Fibroblast of mammary gland (primary cell): ENCODE results near the gene PIP5K1A.
"Not testable (repeated sequence)": the region's sequence is repeated elsewhere in the genome, so short reads cannot be mapped to it uniquely, and the experiment has no call there.

Experiments used
- DNase-seq: peaks from one replicate; pipeline ENCODE4 v3.0.0-alpha.2; 2010; ENCODE audit warnings: low read depth
- H3K4me3 ChIP-seq: 2 replicates; pipeline ENCODE4 v1.5.1; 2011; ENCODE audit warnings: low read depth, mild to moderate bottlenecking, low read length, moderate library complexity; ENCODE audit not compliant: control insufficient read depth
- TF ChIP-seq, protein P1 (sequence below): conservative IDR thresholded peaks from 2 replicates; pipeline ENCODE4 v1.5.1; 2011; ENCODE audit warnings: low read depth, low read length, inconsistent platforms; ENCODE audit not compliant: control insufficient read depth, insufficient read depth

PIP5K1A gene

DNA sequence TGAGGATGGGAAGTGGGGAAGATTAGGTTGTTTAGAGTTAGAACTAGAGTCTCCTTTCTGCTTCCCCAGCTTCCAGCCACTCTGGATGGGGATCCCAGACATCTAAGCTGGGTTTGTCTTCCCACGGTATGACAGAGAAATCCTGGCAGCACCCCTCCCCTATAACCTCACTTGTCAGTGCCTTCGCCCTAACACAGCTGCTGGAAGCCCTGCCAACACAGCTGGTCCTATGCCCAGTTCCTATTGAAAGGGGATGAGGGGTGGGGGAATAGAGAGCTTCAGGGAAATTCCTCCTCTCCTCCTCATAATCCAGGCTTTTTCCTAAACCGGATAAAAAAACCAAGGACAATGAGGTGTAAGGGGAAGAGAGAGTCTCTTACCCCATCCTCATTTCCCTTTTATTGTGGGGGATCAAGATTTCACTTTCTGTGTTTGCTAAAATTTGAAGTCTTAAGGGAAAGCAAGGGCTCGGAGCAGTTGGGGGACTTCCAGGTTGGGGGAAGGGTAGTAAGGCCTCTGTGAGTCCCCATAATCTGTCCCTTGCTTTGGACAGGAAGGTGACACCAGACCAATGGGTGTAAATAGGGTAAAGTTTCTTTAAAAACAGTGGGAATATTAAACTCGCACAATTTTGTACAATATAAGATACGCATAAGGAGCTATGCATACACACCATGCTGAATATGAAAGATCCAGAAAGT lies 23.2 kb upstream of the PIP5K1A start:
- no peak overlapping the region for H3K4me3 ChIP-seq
- peak; percentile 33 for DNase-seq
- TF ChIP-seq, protein P1, sequence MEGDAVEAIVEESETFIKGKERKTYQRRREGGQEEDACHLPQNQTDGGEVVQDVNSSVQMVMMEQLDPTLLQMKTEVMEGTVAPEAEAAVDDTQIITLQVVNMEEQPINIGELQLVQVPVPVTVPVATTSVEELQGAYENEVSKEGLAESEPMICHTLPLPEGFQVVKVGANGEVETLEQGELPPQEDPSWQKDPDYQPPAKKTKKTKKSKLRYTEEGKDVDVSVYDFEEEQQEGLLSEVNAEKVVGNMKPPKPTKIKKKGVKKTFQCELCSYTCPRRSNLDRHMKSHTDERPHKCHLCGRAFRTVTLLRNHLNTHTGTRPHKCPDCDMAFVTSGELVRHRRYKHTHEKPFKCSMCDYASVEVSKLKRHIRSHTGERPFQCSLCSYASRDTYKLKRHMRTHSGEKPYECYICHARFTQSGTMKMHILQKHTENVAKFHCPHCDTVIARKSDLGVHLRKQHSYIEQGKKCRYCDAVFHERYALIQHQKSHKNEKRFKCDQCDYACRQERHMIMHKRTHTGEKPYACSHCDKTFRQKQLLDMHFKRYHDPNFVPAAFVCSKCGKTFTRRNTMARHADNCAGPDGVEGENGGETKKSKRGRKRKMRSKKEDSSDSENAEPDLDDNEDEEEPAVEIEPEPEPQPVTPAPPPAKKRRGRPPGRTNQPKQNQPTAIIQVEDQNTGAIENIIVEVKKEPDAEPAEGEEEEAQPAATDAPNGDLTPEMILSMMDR: no peak

GRCh38 chr1:151175863-151176262 lies 22.5 kb upstream of the PIP5K1A start, which contains the start of gene TMOD4:
TMOD4 (minus strand) TSS chr1:151175981; CDS start chr1:151174875, 1,106 bp downstream.
- no peak within 1 kb of the TSS for H3K4me3 ChIP-seq
- peak; percentile 31 for DNase-seq
- TF ChIP-seq, protein P1: peak; percentile 55

GRCh38 chr1:151176514-151177045 lies 21.8 kb upstream of the PIP5K1A start:
- TF ChIP-seq, protein P1: no peak
- DNase-seq: no peak
- H3K4me3 ChIP-seq: no peak overlapping the region

DNA sequence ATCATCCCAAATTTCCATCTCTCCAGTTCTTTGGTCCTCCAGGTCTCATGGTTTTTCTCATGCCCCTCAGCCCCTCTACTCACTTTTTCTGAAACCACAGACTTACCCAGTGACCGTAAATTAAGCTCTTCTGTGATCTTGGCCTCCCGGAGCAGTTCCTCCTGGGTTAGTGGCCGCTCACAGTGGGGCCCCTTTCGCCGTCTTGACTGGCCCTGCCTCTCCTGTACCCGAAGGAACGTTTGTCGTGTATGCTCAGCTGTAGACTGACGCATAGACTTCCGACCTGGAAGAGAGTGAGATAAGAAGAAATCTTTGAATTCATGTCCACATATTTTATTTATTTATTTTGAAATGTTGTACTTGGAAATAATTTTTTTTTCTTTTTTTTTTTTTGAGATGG lies 14.1 kb upstream of the PIP5K1A start:
- no peak for DNase-seq
- H3K4me3 ChIP-seq: no peak overlapping the region
- TF ChIP-seq, protein P1: no peak

DNA sequence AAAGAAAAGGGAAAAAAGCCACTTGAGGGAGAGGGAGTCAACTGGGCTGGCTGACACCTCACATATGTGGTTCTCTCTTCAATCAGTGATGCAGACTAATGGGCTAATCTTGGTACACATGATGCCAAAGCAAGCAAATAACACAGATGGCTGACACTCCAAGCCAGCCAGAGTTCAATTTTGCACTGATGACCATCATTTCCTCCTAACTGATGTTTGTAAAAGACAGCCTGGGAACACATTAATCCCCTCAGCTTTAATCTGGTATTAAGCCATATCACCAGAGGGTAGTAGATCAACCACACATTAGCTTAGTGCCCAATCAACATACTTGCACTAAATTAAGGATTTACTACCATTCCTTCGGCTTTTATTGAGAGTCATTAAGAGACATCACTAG lies 11.1 kb upstream of the PIP5K1A start:
- DNase-seq: no peak
- H3K4me3 ChIP-seq: no peak overlapping the region
- TF ChIP-seq, protein P1: no peak

DNA sequence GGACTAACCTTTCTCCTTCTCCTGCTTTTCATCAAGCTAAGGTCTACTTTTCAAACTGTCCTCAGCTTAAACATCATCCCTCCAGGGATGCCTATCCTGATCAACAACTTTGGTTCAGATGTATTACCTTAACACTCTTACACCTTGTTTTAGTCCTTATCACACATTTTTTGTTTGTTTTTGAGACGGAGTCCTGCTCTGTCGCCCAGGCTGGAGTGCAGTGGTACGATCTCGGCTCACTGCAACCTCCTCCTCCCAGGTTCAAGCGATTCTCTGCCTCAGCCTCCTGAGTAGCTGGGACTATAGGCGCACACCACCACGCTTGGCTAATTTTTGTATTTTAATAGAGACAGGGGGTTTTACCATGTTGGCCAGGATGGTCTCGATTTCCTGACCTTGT lies 9.7 kb upstream of the PIP5K1A start:
- H3K4me3 ChIP-seq: peak overlapping the region; percentile 79
- not testable (repeated sequence) for DNase-seq

GRCh38 chr1:151189637-151190445 lies 8.5 kb upstream of the PIP5K1A start, which contains the start of gene VPS72:
VPS72 (minus strand) TSS chr1:151190197; CDS start chr1:151190121, 76 bp downstream.
- H3K4me3 ChIP-seq: peak within 1 kb of the TSS; percentile 79
- DNase-seq: peak; percentile 87
- TF ChIP-seq, protein P1: no peak
